Measurements from ENCODE around the gene TOE1.

Gene TOE1

DNA sequence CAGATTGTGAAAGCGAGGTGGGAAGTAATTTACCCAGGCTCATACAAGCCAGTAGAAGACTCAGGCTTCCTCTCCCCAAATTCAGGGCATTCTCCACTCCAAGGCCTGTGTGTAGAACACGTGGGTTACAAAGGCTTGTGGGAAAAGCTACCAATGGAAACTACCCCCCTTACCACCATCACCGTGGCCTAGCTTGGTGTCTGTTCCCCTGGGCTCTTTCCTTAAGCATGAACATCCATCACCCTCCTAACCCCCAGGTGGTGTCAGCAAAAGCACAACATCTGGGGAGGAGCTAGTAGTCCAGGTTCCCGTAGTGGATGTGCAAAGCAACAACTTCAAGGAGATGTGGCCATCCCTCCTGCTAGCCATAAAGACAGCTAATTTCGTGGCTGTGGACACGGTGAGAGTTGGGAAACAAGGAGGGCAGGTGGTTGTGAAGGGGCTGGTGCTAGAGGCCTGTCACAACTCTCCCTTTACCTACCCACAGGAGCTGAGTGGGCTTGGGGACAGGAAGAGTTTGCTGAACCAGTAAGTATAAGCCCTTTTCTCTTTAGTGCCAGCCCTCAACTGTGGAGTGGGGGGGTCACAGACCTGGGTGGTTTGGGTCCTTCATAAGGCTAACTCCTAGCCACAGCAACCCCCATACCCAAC lies 971 bp downstream of the TOE1 start:
- H3K4me1 ChIP-seq (ENCODE audit: control insufficient read depth in 1 of 2, insufficient read depth in 2 of 2, low read length in 2 of 2) = peaks cover 6 to 12% of the 10 kb centered on the region in 2 experiments
- H4K8ac ChIP-seq (ENCODE audit: low read depth, low read length) = no peak overlapping the region
- no CpG with 5 or more reads among the region's 6 CpGs for WGBS (ENCODE audit: extremely low coverage, insufficient coverage, insufficient read length)
- H3K27me3 ChIP-seq (ENCODE audit: insufficient read depth, low read length) = no peaks in the 10 kb centered on the region
- no peak overlapping the region for H3K27ac ChIP-seq (ENCODE audit: low read depth, low read length)
- H3K79me2 ChIP-seq (ENCODE audit: control insufficient read depth, insufficient read depth, low read length, poor library complexity) = peaks cover 6% of the 10 kb centered on the region
- peak overlapping the region; percentile 14 for H3K4me3 ChIP-seq (ENCODE audit: low read depth, low read length)
- peak overlapping the region; percentile 64 for H3K4me2 ChIP-seq (ENCODE audit: low read length)
- H3K79me1 ChIP-seq (ENCODE audit: low read length) = peaks cover 10% of the 10 kb centered on the region
- H2BK5ac ChIP-seq (ENCODE audit: low read depth, low read length, poor library complexity) = no peak overlapping the region
- H2AK5ac ChIP-seq (ENCODE audit: low read length) = no peak overlapping the region
- H4K91ac ChIP-seq (ENCODE audit: low read depth, low read length) = no peak overlapping the region
- no peak overlapping the region for H3K18ac ChIP-seq (ENCODE audit: low read length)
- no peak overlapping the region for H3K9ac ChIP-seq (ENCODE audit: low read length)
- no peak overlapping the region for H2AFZ ChIP-seq (ENCODE audit: insufficient read depth, low read length, poor library complexity)
- H3K14ac ChIP-seq (ENCODE audit: low read length) = no peak overlapping the region
- H3K23ac ChIP-seq (ENCODE audit: low read length) = no peak overlapping the region
- no peak overlapping the region for H2BK120ac ChIP-seq (ENCODE audit: insufficient read depth, low read length, poor library complexity)
- H3K36me3 ChIP-seq (ENCODE audit: control insufficient read depth in 1 of 2, insufficient read depth in 2 of 2, low read length in 2 of 2) = peaks cover 22 to 29% of the 10 kb centered on the region in 2 experiments
- no peaks in the 10 kb centered on the region for H3K9me3 ChIP-seq (ENCODE audit: insufficient read depth, low read depth, low read length)
- no peak for DNase-seq
- no peak overlapping the region for H2BK12ac ChIP-seq (ENCODE audit: low read length)
- H3K4ac ChIP-seq (ENCODE audit: low read depth, low read length) = peak overlapping the region; percentile 2
- no peak overlapping the region for H4K12ac ChIP-seq (ENCODE audit: low read depth, low read length)

DNA sequence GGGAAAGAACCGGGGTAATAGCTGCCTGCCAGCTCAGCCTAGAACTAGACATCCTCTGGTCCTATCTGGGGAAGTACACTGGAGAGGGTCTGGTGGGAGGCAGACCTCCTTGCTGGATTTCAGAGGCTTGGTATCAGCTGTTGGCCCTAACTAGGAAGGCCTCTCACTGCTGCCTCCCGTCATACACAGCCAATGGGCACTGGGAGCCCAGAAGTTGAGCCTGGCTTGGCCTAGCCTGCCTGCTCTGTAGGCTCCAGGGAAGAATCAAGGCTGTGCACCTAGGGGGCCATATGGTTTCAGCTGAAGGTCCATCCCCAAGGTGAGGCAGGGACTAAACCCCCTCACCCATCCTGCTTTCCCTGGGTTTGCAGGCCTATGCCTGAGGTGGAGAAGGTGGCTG lies 4.5 kb downstream of the TOE1 start:
- Histone ChIP-seq H3K79me1 (ENCODE audit: low read length) (peaks cover 7% of the 10 kb centered on the region), H3K4ac (ENCODE audit: low read depth, low read length) (no peak overlapping the region), H4K91ac (ENCODE audit: low read depth, low read length) (no peak overlapping the region), H2BK12ac (ENCODE audit: low read length) (no peak overlapping the region), H3K4me3 (ENCODE audit: low read depth, low read length) (no peak overlapping the region), H3K27me3 (ENCODE audit: insufficient read depth, low read length) (no peaks in the 10 kb centered on the region), H2BK120ac (ENCODE audit: insufficient read depth, low read length, poor library complexity) (no peak overlapping the region), H2AFZ (ENCODE audit: insufficient read depth, low read length, poor library complexity) (no peak overlapping the region), H3K79me2 (ENCODE audit: control insufficient read depth, insufficient read depth, low read length, poor library complexity) (peaks cover 5% of the 10 kb centered on the region), H3K27ac (ENCODE audit: low read depth, low read length) (no peak overlapping the region), H3K36me3 (ENCODE audit: control insufficient read depth in 1 of 2, insufficient read depth in 2 of 2, low read length in 2 of 2) (peaks cover 22 to 29% of the 10 kb centered on the region in 2 experiments), H3K9me3 (ENCODE audit: insufficient read depth, low read depth, low read length) (no peaks in the 10 kb centered on the region), H3K18ac (ENCODE audit: low read length) (no peak overlapping the region), H3K4me2 (ENCODE audit: low read length) (no peak overlapping the region), H2BK5ac (ENCODE audit: low read depth, low read length, poor library complexity) (no peak overlapping the region), H3K14ac (ENCODE audit: low read length) (no peak overlapping the region), H4K12ac (ENCODE audit: low read depth, low read length) (no peak overlapping the region), H4K8ac (ENCODE audit: low read depth, low read length) (no peak overlapping the region), H2AK5ac (ENCODE audit: low read length) (no peak overlapping the region), H3K4me1 (ENCODE audit: control insufficient read depth in 1 of 2, insufficient read depth in 2 of 2, low read length in 2 of 2) (peaks cover 21 to 29% of the 10 kb centered on the region in 2 experiments), H3K23ac (ENCODE audit: low read length) (no peak overlapping the region), H3K9ac (ENCODE audit: low read length) (no peak overlapping the region)
- no peak for DNase-seq
- no CpG with 5 or more reads among the region's 2 CpGs for WGBS (ENCODE audit: extremely low coverage, insufficient coverage, insufficient read length)

DNA sequence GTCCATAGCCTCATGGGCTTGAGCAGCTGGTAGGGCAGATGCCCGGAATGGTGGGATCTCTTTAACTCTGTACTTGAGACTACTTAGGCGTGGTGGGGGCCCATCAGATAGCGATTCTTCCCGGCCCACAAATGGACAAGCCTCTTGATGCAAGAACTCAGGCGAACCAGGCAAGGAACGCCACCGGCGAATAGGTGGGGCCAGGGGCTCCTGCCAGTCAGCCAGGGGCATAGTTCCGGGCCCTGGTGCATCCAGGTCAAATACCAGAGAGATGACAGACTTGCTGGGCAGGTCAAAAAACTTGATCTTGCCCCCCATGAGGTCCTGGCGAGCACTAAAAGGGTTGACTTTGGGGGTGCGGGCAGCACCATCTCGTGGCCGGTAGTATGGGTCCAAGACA lies 5.0 kb downstream of the TOE1 start:
- H3K27ac ChIP-seq (ENCODE audit: low read depth, low read length) = no peak overlapping the region
- H3K4me2 ChIP-seq (ENCODE audit: low read length) = no peak overlapping the region
- H2BK120ac ChIP-seq (ENCODE audit: insufficient read depth, low read length, poor library complexity) = no peak overlapping the region
- H3K4me3 ChIP-seq (ENCODE audit: low read depth, low read length) = no peak overlapping the region
- no peak overlapping the region for H4K8ac ChIP-seq (ENCODE audit: low read depth, low read length)
- no peak overlapping the region for H3K14ac ChIP-seq (ENCODE audit: low read length)
- H3K9me3 ChIP-seq (ENCODE audit: insufficient read depth, low read depth, low read length) = no peaks in the 10 kb centered on the region
- no peak overlapping the region for H3K9ac ChIP-seq (ENCODE audit: low read length)
- peaks cover 2% of the 10 kb centered on the region for H3K79me2 ChIP-seq (ENCODE audit: control insufficient read depth, insufficient read depth, low read length, poor library complexity)
- no peak overlapping the region for H2AK5ac ChIP-seq (ENCODE audit: low read length)
- no peak overlapping the region for H2BK5ac ChIP-seq (ENCODE audit: low read depth, low read length, poor library complexity)
- H4K91ac ChIP-seq (ENCODE audit: low read depth, low read length) = no peak overlapping the region
- H3K4ac ChIP-seq (ENCODE audit: low read depth, low read length) = no peak overlapping the region
- H3K79me1 ChIP-seq (ENCODE audit: low read length) = peaks cover 3% of the 10 kb centered on the region
- H2AFZ ChIP-seq (ENCODE audit: insufficient read depth, low read length, poor library complexity) = no peak overlapping the region
- no peak for DNase-seq
- H3K4me1 ChIP-seq (ENCODE audit: control insufficient read depth in 1 of 2, insufficient read depth in 2 of 2, low read length in 2 of 2) = peaks cover 21 to 31% of the 10 kb centered on the region in 2 experiments
- H4K12ac ChIP-seq (ENCODE audit: low read depth, low read length) = no peak overlapping the region
- no peaks in the 10 kb centered on the region for H3K27me3 ChIP-seq (ENCODE audit: insufficient read depth, low read length)
- H3K23ac ChIP-seq (ENCODE audit: low read length) = no peak overlapping the region
- H2BK12ac ChIP-seq (ENCODE audit: low read length) = no peak overlapping the region
- no CpG with 5 or more reads among the region's 13 CpGs for WGBS (ENCODE audit: extremely low coverage, insufficient coverage, insufficient read length)
- no peak overlapping the region for H3K18ac ChIP-seq (ENCODE audit: low read length)
- peaks cover 22 to 29% of the 10 kb centered on the region in 2 experiments for H3K36me3 ChIP-seq (ENCODE audit: control insufficient read depth in 1 of 2, insufficient read depth in 2 of 2, low read length in 2 of 2)

DNA sequence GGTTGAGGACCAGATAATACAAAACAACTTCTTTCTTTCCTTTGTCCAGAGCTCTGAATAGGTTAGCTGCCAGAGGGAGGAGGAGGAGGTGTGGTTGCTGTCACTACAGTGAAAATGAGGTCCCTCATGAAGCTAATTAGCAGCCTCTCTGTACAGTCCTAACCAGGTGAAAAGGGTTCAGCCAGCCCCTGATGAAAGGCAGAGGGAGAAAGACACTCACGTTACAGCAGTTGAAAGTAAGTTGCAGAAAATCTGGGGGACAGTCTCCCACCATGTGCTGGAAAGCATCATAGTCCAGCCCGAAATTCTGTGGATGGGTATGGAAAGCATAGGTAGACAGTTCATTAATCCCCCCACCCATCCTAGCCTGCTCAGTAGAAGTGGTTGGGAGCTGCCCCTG lies 6.5 kb downstream of the TOE1 start:
- Histone ChIP-seq H3K4me2 (ENCODE audit: low read length) (no peak overlapping the region), H3K4me3 (ENCODE audit: low read depth, low read length) (no peak overlapping the region), H3K4ac (ENCODE audit: low read depth, low read length) (no peak overlapping the region), H3K9ac (ENCODE audit: low read length) (no peak overlapping the region), H3K14ac (ENCODE audit: low read length) (no peak overlapping the region), H4K12ac (ENCODE audit: low read depth, low read length) (no peak overlapping the region), H2BK120ac (ENCODE audit: insufficient read depth, low read length, poor library complexity) (no peak overlapping the region), H3K36me3 (ENCODE audit: control insufficient read depth in 1 of 2, insufficient read depth in 2 of 2, low read length in 2 of 2) (peaks cover 22 to 29% of the 10 kb centered on the region in 2 experiments), H4K8ac (ENCODE audit: low read depth, low read length) (no peak overlapping the region), H2AK5ac (ENCODE audit: low read length) (no peak overlapping the region), H3K4me1 (ENCODE audit: control insufficient read depth in 1 of 2, insufficient read depth in 2 of 2, low read length in 2 of 2) (peaks cover 15 to 21% of the 10 kb centered on the region in 2 experiments), H2BK5ac (ENCODE audit: low read depth, low read length, poor library complexity) (no peak overlapping the region), H3K18ac (ENCODE audit: low read length) (no peak overlapping the region), H3K23ac (ENCODE audit: low read length) (no peak overlapping the region), H4K91ac (ENCODE audit: low read depth, low read length) (no peak overlapping the region), H3K27me3 (ENCODE audit: insufficient read depth, low read length) (no peaks in the 10 kb centered on the region), H2BK12ac (ENCODE audit: low read length) (no peak overlapping the region), H3K27ac (ENCODE audit: low read depth, low read length) (no peak overlapping the region), H3K79me2 (ENCODE audit: control insufficient read depth, insufficient read depth, low read length, poor library complexity) (no peaks in the 10 kb centered on the region), H3K79me1 (ENCODE audit: low read length) (no peaks in the 10 kb centered on the region), H2AFZ (ENCODE audit: insufficient read depth, low read length, poor library complexity) (no peak overlapping the region), H3K9me3 (ENCODE audit: insufficient read depth, low read depth, low read length) (no peaks in the 10 kb centered on the region)
- no peak for DNase-seq
- no CpG with 5 or more reads among the region's 2 CpGs for WGBS (ENCODE audit: extremely low coverage, insufficient coverage, insufficient read length)
